Subcutaneous abdominal adipose tissue (tissue), 5 donors: ENCODE data around the gene ANKRD55.
A peak's percentile ranks its signal among the peaks of the same experiment; 100 is the strongest.

Experiments
- H3K27ac ChIP-seq: one replicate; pipeline ENCODE4 v1.7.0; 2013; ENCODE audit warnings: low read depth, mild to moderate bottlenecking, inconsistent platforms, low read length, moderate library complexity
- H3K27me3 ChIP-seq, 5 donors: one replicate each; pipeline ENCODE4 v1.7.0; 2013; ENCODE audit warnings: low read length in 5 of 5, inconsistent platforms in 1 of 5; ENCODE audit not compliant: control insufficient read depth in 5 of 5, insufficient read depth in 4 of 5
- H3K36me3 ChIP-seq, 5 donors: one replicate each; pipeline ENCODE4 v1.7.0; 2013; ENCODE audit warnings: low read length in 5 of 5; ENCODE audit not compliant: control insufficient read depth in 5 of 5, insufficient read depth in 5 of 5
- H3K4me1 ChIP-seq, 5 donors: one replicate each; pipeline ENCODE4 v1.7.0; 2013; ENCODE audit warnings: low read length in 5 of 5, mild to moderate bottlenecking in 3 of 5, moderate library complexity in 1 of 5; ENCODE audit not compliant: control insufficient read depth in 5 of 5, insufficient read depth in 5 of 5
- H3K4me3 ChIP-seq, 5 donors: one replicate each; pipeline ENCODE4 v1.7.0; 2013; ENCODE audit warnings: low read length in 5 of 5, low read depth in 1 of 5
- H3K9ac ChIP-seq, 5 donors: one replicate each; pipeline ENCODE4 v1.7.0; 2013; ENCODE audit warnings: low read length in 5 of 5, mild to moderate bottlenecking in 4 of 5, moderate library complexity in 3 of 5
- H3K9me3 ChIP-seq, 5 donors: one replicate each; pipeline ENCODE4 v1.7.0; 2013; ENCODE audit warnings: low read length in 5 of 5; ENCODE audit not compliant: control insufficient read depth in 5 of 5
- donor health status: healthy.
- donor health status: healthy.
- donor health status: healthy.
- donor health status: healthy.
- donor health status: healthy.

Gene ANKRD55

DNA sequence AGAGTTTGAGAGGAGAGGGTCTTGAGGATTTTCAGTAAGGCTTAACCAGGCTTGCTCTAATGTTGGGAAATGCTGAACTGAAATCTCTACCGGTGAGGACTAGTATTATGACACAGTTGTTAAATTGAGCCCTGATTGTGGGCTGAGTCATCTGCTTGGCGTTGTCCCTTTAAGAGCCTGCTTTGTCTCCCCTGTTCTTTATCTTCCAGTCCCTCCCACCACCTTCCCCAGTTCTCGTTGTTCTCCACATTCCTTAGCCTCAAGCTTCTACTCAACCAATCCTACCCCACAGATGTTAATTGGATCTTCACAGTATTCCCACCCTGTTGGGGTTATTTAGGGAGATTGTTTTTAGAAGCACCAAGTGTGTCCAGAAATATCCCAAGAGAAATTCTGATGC lies 57.6 kb downstream of the ANKRD55 start:
- peak overlapping the region in 1 of 5 donors; percentile 42 for H3K4me3 ChIP-seq
- peak overlapping the region in 1 of 5 donors; percentile 36 for H3K9ac ChIP-seq
- no peaks in the 10 kb centered on the region for H3K9me3 ChIP-seq
- H3K4me1 ChIP-seq = peaks cover 3 to 59% (median 45%) of the 10 kb centered on the region in 5 donors
- no peaks in the 10 kb centered on the region for H3K36me3 ChIP-seq
- no peaks in the 10 kb centered on the region for H3K27me3 ChIP-seq
- peak overlapping the region; percentile 84 for H3K27ac ChIP-seq

DNA sequence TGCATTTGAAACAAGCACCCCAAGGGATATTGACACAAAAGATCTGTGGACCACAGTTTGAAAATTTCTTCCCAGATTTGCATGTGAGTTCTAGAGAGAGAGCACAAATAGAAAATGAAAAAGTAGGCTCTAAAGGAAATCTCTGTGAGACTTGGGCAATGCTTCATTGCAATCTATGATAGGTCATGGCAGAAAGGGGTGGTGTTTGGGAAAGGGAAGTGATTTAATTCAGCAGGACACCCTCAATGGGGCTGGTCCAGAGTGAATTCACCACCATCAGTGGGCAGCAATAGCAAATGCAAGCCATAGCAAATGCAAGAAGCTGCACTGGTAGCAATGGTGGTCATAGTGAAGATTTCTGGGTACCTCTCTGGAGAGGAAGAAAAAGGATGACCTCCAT lies 58.1 kb downstream of the ANKRD55 start:
- Histone ChIP-seq H3K4me3 (peak overlapping the region in 1 of 5 donors; percentile 42), H3K4me1 (peaks cover 3 to 62% (median 48%) of the 10 kb centered on the region in 5 donors), H3K9me3 (no peaks in the 10 kb centered on the region), H3K27me3 (no peaks in the 10 kb centered on the region), H3K36me3 (no peaks in the 10 kb centered on the region), H3K9ac (peak overlapping the region in 1 of 5 donors; percentile 32), H3K27ac (peak overlapping the region; percentile 84)

DNA sequence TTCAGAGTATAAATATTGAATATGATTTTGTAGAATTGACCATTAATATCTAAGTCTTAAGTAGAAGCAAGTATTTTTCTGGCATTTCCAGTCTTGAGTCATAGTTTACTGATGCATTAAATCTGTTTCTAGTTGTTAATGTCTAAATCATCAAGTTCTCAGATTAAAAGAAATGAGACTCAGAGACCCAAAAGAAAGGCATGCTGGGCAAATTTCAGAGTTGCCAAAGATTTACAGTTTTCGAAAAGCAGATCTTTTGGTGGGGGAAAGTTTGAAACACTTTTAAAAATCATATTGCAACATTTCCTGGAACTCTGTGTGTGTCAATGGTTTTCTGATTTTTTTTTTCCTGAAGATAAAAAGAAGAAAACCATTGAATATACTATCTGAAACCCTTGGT lies 60.9 kb downstream of the ANKRD55 start:
- Histone ChIP-seq H3K4me3 (no peak overlapping the region), H3K36me3 (no peaks in the 10 kb centered on the region), H3K27ac (peak overlapping the region; percentile 91), H3K27me3 (no peaks in the 10 kb centered on the region), H3K9me3 (no peaks in the 10 kb centered on the region), H3K4me1 (peaks cover 3 to 59% (median 56%) of the 10 kb centered on the region in 5 donors), H3K9ac (peak overlapping the region in 2 of 5 donors; percentile 31 to 69)

DNA sequence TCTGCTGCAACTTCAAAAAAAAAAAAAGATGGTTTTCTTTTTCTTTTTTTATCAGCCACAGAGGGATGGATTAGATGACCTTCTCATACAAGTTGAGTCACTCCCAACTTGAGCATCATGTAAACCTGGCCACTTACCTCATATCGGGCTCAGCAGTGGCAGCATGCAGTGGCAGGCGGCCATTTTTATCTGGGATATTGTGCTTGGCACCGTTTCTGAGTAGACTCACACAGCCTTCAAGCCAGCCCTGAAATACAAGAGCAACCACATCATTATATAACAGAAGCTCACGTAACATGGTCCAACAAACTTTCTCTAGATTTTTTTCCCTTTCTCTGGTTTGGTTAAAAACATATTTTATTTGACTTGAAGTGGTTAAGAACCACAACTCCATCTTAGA lies 62.6 kb downstream of the ANKRD55 start:
- Histone ChIP-seq H3K9me3 (no peaks in the 10 kb centered on the region), H3K4me3 (no peak overlapping the region), H3K27me3 (no peaks in the 10 kb centered on the region), H3K4me1 (peaks cover 0 to 43% (median 40%) of the 10 kb centered on the region in 5 donors), H3K36me3 (no peaks in the 10 kb centered on the region), H3K9ac (no peak overlapping the region), H3K27ac (peak overlapping the region; percentile 68)

DNA sequence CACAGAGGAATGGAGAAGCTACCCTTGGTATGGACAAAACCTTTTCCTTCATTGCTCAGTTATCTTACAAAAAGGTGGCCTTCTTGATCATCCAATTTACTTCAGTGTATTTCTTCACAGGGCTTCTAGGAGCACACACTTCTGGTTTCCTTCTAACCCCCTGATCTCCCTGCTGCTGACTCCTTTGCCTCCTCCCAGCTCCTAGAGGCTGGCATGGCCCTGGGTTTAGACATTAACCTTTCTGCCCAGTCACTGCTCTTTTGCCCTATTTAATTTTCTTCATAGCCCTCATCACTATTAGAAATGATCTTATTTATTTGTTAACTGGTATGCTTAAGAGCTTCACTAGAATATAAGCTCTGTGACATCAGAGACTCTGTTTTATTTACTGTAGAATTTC lies 63.2 kb downstream of the ANKRD55 start:
- H3K27me3 ChIP-seq = no peaks in the 10 kb centered on the region
- H3K9ac ChIP-seq = no peak overlapping the region
- H3K36me3 ChIP-seq = no peaks in the 10 kb centered on the region
- H3K9me3 ChIP-seq = no peaks in the 10 kb centered on the region
- peak overlapping the region; percentile 38 for H3K27ac ChIP-seq
- H3K4me3 ChIP-seq = no peak overlapping the region
- H3K4me1 ChIP-seq = peaks cover 0 to 37% (median 34%) of the 10 kb centered on the region in 5 donors

DNA sequence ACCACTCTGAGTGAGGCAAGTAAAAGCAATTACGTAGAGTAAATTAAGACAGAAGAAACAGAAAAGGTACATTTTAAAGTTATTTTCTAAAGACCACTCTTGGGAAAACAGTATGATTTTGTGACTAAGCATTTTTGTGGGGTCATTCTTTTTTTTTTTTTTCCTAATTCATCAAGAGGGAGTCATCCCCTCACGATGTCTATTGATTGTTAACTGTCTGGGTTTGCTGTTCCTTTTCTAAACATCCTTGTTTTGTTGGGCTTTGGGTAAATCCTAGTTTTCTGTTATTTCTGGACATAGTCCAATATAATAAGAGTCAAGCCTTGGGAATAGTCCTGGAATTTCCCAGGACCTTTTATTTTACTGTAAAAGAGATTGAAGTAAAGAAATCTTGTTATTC lies 63.8 kb downstream of the ANKRD55 start:
- H3K9me3 ChIP-seq = no peaks in the 10 kb centered on the region
- no peaks in the 10 kb centered on the region for H3K27me3 ChIP-seq
- no peak overlapping the region for H3K4me3 ChIP-seq
- no peaks in the 10 kb centered on the region for H3K36me3 ChIP-seq
- peaks cover 0 to 38% (median 30%) of the 10 kb centered on the region in 5 donors for H3K4me1 ChIP-seq
- no peak overlapping the region for H3K9ac ChIP-seq
- H3K27ac ChIP-seq = peak overlapping the region; percentile 38

DNA sequence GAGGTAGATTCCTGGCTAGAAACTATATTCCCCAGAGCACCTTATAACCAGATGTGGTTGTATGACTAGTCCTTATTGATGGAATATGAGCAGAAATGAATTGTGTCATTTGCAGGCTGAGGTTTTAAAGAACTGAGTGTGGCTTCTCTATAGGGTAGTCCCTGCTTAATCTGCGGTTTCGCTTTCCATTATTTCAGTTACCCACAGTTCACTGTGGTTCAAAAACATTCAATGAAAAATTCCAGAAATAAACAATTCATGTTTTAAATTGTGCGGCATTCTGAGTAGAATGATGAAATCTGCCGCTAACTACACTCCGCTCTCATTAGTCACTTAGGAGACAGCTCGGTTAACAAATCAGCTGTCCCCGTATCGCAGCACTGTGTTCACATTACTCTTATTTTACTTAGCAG lies 65.1 kb downstream of the ANKRD55 start:
- no peak overlapping the region for H3K27ac ChIP-seq
- H3K4me3 ChIP-seq = no peak overlapping the region
- no peaks in the 10 kb centered on the region for H3K36me3 ChIP-seq
- no peaks in the 10 kb centered on the region for H3K9me3 ChIP-seq
- H3K9ac ChIP-seq = no peak overlapping the region
- H3K27me3 ChIP-seq = no peaks in the 10 kb centered on the region
- peaks cover 0 to 39% (median 27%) of the 10 kb centered on the region in 5 donors for H3K4me1 ChIP-seq

DNA sequence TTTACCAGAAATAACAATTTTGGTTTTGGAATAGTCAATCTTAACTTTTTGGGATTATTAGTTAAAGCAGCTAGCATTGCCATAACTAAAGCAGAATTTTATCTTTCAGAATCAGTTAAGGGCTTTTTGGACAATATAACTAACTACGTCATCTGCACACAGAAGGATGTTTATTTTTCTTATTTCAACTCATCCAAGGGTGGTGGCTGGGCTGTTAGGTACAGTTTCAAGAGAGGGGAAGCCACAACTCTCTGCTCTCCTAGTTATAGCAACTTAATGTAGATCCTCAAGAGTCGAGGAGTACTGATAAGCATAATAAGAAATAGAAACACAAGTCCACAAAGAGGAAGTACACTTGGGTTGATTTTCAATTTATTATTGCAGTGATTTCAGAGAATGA lies 65.6 kb downstream of the ANKRD55 start:
- no peaks in the 10 kb centered on the region for H3K9me3 ChIP-seq
- H3K4me3 ChIP-seq = no peak overlapping the region
- no peak overlapping the region for H3K27ac ChIP-seq
- H3K4me1 ChIP-seq = peaks cover 0 to 33% (median 22%) of the 10 kb centered on the region in 5 donors
- no peaks in the 10 kb centered on the region for H3K36me3 ChIP-seq
- no peaks in the 10 kb centered on the region for H3K27me3 ChIP-seq
- no peak overlapping the region for H3K9ac ChIP-seq

DNA sequence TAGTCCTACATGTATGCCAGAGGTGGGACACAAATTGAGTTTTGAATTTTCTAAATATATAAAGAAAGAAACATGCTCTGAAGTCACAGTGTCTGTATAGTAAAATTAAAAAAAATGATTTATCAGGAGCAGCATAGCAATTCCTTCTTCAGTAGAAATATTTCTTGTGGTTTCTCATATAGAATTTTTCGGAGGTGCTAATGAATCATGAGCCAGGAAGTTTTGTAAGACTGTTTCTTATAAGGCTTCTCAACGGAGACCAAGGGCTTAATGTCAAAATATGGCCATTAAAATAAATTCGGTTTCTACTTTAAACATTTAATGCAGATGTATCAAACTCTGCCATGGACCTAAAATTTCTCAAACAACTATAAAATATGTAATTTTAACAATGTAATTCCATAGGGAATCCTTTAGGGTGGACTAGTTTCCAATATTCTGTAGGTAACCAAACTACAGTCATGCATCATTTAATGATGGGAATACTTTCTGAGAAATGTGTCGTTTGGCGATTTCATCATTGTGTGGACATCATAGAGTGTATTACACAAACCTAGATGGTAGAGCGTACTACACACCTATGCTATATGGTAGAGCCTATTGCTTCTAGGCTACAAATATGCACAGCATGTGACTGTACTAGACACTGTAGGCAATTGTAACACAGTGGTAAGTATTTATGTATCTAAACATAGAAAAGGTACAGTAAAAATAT lies 66.3 kb downstream of the ANKRD55 start:
- Histone ChIP-seq H3K9me3 (no peaks in the 10 kb centered on the region), H3K36me3 (no peaks in the 10 kb centered on the region), H3K4me1 (peaks cover 0 to 31% (median 21%) of the 10 kb centered on the region in 5 donors), H3K9ac (no peak overlapping the region), H3K27me3 (no peaks in the 10 kb centered on the region), H3K27ac (no peak overlapping the region), H3K4me3 (no peak overlapping the region)

DNA sequence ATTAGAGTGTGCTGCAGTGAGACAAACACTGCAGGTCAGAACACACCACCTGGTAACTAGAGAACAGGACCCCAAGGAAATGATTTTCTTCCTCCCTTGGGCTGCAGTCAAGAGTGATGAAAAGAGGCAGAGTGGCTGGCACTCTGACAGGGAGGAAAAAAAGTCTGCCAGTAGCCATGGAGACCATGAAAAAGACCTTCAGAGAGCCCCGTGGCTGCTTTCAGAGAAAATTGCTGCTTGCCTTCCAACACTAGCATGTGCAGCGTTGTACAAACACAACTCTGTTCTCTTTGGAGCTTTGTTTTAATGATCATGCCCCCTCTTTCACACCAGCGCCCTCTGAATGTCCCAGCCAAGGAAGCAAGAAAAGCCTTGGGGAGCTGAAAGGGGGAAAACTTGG lies 68.8 kb downstream of the ANKRD55 start:
- Histone ChIP-seq H3K4me3 (no peak overlapping the region), H3K27me3 (no peaks in the 10 kb centered on the region), H3K27ac (no peak overlapping the region), H3K9me3 (no peaks in the 10 kb centered on the region), H3K9ac (no peak overlapping the region), H3K4me1 (peaks cover 0 to 16% (median under 1%) of the 10 kb centered on the region in 5 donors), H3K36me3 (no peaks in the 10 kb centered on the region)
